ENCODE data around the gene UNC45A. TPM values are rescaled to one million over a fixed set of nuclear protein-coding genes. Genes with fewer than 3 reads are reported as not detected.
A peak's percentile ranks its signal among the peaks of the same experiment; 100 is the strongest.

The UNC45A gene
- total and polyA plus RNA-seq, 2 of the 8 experiments (the other 6 are each of a cell fraction or from before 2014, with no cell fraction given): 74.1 to 84.2 TPM

DNA sequence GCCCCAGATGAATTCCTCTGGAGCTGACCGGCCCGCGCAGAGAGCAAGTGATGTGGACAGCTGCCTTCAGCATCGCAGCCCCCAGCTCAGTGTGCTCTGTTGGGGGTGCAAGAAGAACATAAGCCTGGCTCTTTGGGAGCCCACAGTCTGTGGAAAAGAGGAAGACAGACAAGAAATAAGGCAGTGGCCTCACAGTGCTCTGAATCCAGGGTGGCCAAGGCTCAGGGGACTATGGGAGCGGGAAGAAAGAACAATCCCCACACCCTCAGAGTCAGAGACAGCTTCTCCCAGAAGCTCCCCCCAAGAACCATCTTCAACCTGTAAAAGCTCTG lies 2.5 kb upstream of the UNC45A start:
- H3K23me2 ChIP-seq (ENCODE audit: low read depth, low read length): peaks cover 11% of the 10 kb centered on the region; the same call in 1 of the 2 replicates
- 0 out of 7 replicates have a peak, but pooled peaks cover 0 to 4% (median 0%) of the 10 kb centered on the region in 4 experiments for H3K27me3 ChIP-seq (replicated peaks in 1 of 4; ENCODE audit: control insufficient read depth in 3 of 4, extremely low read depth in 1 of 4, insufficient read depth in 3 of 4, low read length in 3 of 4)
- H4K8ac ChIP-seq (ENCODE audit: extremely low read depth, insufficient read depth, low read length): no peak overlapping the region
- POLR2A ChIA-PET (ENCODE audit: partially characterized antibody): interaction anchor here (0.8 to 5.0 kb wide), 5 partner anchors 11 to 62 kb away, joined by 3 to 24 read pairs (median 12); partner anchors contain the start of genes MAN2A2 and RCCD1
- CTCF ChIA-PET (ENCODE audit: partially characterized antibody): interaction anchor here (0.7 to 20.7 kb wide), 44 partner anchors 10 to 920 kb away, joined by 3 to 306 read pairs (median 5); partner anchors contain the start of genes BLM, FES, FURIN and MAN2A2
- H2BK120ac ChIP-seq (replicated peaks; ENCODE audit: low read depth, low read length): no peak overlapping the region
- TF ChIP-seq, protein P1, sequence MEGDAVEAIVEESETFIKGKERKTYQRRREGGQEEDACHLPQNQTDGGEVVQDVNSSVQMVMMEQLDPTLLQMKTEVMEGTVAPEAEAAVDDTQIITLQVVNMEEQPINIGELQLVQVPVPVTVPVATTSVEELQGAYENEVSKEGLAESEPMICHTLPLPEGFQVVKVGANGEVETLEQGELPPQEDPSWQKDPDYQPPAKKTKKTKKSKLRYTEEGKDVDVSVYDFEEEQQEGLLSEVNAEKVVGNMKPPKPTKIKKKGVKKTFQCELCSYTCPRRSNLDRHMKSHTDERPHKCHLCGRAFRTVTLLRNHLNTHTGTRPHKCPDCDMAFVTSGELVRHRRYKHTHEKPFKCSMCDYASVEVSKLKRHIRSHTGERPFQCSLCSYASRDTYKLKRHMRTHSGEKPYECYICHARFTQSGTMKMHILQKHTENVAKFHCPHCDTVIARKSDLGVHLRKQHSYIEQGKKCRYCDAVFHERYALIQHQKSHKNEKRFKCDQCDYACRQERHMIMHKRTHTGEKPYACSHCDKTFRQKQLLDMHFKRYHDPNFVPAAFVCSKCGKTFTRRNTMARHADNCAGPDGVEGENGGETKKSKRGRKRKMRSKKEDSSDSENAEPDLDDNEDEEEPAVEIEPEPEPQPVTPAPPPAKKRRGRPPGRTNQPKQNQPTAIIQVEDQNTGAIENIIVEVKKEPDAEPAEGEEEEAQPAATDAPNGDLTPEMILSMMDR (IDR thresholded peaks at IDR 0.05; ENCODE audit: control extremely low read depth in 1 of 3, insufficient read depth in 1 of 3, low read depth in 1 of 3, low read length in 3 of 3): no peak
- TF ChIP-seq TEAD4 (IDR thresholded peaks at IDR 0.05; ENCODE audit: low read depth, low read length) (no peak), RAD21 (IDR thresholded peaks at IDR 0.05 in 1 of 2, conservative IDR thresholded peaks at IDR 0.05 in 1 of 2; ENCODE audit: low read depth in 2 of 2, low read length in 2 of 2) (no peak), POLR2AphosphoS5 (IDR thresholded peaks at IDR 0.05; ENCODE audit: low read depth, low read length) (no peak), CTBP2 (IDR thresholded peaks at IDR 0.05; ENCODE audit: borderline replicate concordance, insufficient read depth, insufficient read length, low read length) (no peak)
- no peak overlapping the region for H4K91ac ChIP-seq (replicated peaks; ENCODE audit: insufficient read length, low read length)
- H2AK5ac ChIP-seq (ENCODE audit: low read depth, low read length): no peak overlapping the region
- no peaks in the 10 kb centered on the region for H3K9me3 ChIP-seq (ENCODE audit: insufficient read depth in 2 of 2, low read depth in 1 of 2, low read length in 1 of 2)
- H3K79me1 ChIP-seq (ENCODE audit: low read depth, low read length): no peaks in the 10 kb centered on the region; the same call in 1 of the 2 replicates
- H2BK5ac ChIP-seq (ENCODE audit: low read depth, low read length): no peak overlapping the region
- no peak overlapping the region for H3K23ac ChIP-seq (ENCODE audit: insufficient read length)
- H3K56ac ChIP-seq (replicated peaks; ENCODE audit: insufficient read length, low read depth, low read length): no peak overlapping the region
- peaks cover 0 to 4% (median 1%) of the 10 kb centered on the region in 4 experiments; a peak in 1 of 8 replicates for H3K36me3 ChIP-seq (ENCODE audit: control insufficient read depth in 2 of 4, insufficient read depth in 4 of 4, low read length in 3 of 4)
- H3K79me2 ChIP-seq (ENCODE audit: control insufficient read depth in 1 of 2, insufficient read depth in 2 of 2, low read length in 2 of 2): no peaks in the 10 kb centered on the region
- DNase-seq (ENCODE audit: low read depth in 1 of 2, low spot score in 2 of 2) (no peak), FAIRE-seq (no peak)
- H3K4me3 ChIP-seq (ENCODE audit: extremely low read depth in 1 of 4, insufficient read depth in 2 of 4, low read depth in 3 of 4, low read length in 4 of 4): peak overlapping the region in 2 of 4 experiments; percentile 58 to 82; a peak in 4 of 8 replicates
- H2BK15ac ChIP-seq (ENCODE audit: low read length): no peak overlapping the region
- H2BK20ac ChIP-seq (ENCODE audit: low read length): no peak overlapping the region
- peaks cover 0 to 13% (median 7%) of the 10 kb centered on the region in 4 experiments; a peak in 6 of 7 replicates for H3K4me1 ChIP-seq (replicated peaks in 1 of 4; ENCODE audit: control insufficient read depth in 3 of 4, insufficient read depth in 4 of 4, low read length in 3 of 4)
- no peak overlapping the region for H3K4ac ChIP-seq (replicated peaks; ENCODE audit: insufficient read length, low read depth, low read length)
- no peak overlapping the region for H3K18ac ChIP-seq (ENCODE audit: extremely low read depth, low read length)
- 45% methylated on average over 2 of the region's 5 CpGs; no CpG with 5 or more reads in 1 of the 2 experiments for WGBS, 2 experiments (ENCODE audit: extremely low coverage in 1 of 2, insufficient coverage in 1 of 2, insufficient read length in 1 of 2, insufficient replicate concordance in 2 of 2, low coverage in 1 of 2, low lambda C conversion rate in 2 of 2, missing lambda C conversion rate in 1 of 2)
- H4K20me1 ChIP-seq (replicated peaks in 1 of 2; ENCODE audit: control insufficient read depth in 1 of 2, insufficient read depth in 2 of 2, low read length in 2 of 2): peaks cover 0 to 1% of the 10 kb centered on the region in 2 experiments
- 0 out of 2 replicates have a peak overlapping the region, but pooled peaks have one; percentile 43 for H2AFZ ChIP-seq (ENCODE audit: low read length)
- H3K4me2 ChIP-seq (ENCODE audit: insufficient read depth in 1 of 2, low read depth in 2 of 2, low read length in 2 of 2): peak overlapping the region; percentile 47 to 93
- no peak overlapping the region for H4K5ac ChIP-seq (ENCODE audit: insufficient read length, low read depth, low read length)
- 0 out of 2 replicates have a peak overlapping the region, but pooled peaks have one; percentile 27 for H2BK12ac ChIP-seq (ENCODE audit: low read depth, low read length)
- no peak overlapping the region for H3K27ac ChIP-seq (ENCODE audit: low read depth, low read length)
- no peak overlapping the region; a peak in 1 of 7 replicates for H3K9ac ChIP-seq (replicated peaks in 1 of 4; ENCODE audit: extremely low read depth in 1 of 4, low read depth in 3 of 4, low read length in 3 of 4)
- H3K14ac ChIP-seq (ENCODE audit: insufficient read length): no peak overlapping the region
